GM19035 (cell line): ENCODE data around the gene SLC38A7.
"Not testable (repeated sequence)": the region's sequence is repeated elsewhere in the genome, so short reads cannot be mapped to it uniquely, and the experiment has no call there.

Experiments used
- ATAC-seq: cut with Tn5 transposase; IDR thresholded peaks from one replicate; pipeline ENCODE4 v1.9.1; 2021; ENCODE audit not compliant: unreplicated experiment

SLC38A7 gene

GRCh38 chr16:58684354-58685083, at the start of gene SLC38A7:
Gene SLC38A7, minus strand, starts transcription at chr16:58684770. Its CDS starts 4,644 bp downstream, at chr16:58680126.
- ATAC-seq, result peak; percentile 99

- peak; percentile 93 for ATAC-seq
These were observed 49.3 kb upstream of the SLC38A7 start, which contains the start of gene GOT2 for GRCh38 chr16:58733671-58734458. Gene GOT2, minus strand, starts transcription at chr16:58734316. Its CDS starts 88 bp downstream, at chr16:58734228.

GRCh38 chr16:58733248-58733670, 48.7 kb upstream of the SLC38A7 start:
- no peak for ATAC-seq

GRCh38 chr16:58732545-58733247, 48.1 kb upstream of the SLC38A7 start:
- ATAC-seq, result peak; percentile 36

GRCh38 chr16:58730724-58731370, 46.3 kb upstream of the SLC38A7 start:
- ATAC-seq, result no peak

GRCh38 chr16:58727796-58728568, 43.4 kb upstream of the SLC38A7 start:
- no peak for ATAC-seq

GRCh38 chr16:58727028-58727781, 42.6 kb upstream of the SLC38A7 start:
- ATAC-seq, result no peak

- no peak for ATAC-seq
These were observed 38.5 kb upstream of the SLC38A7 start for GRCh38 chr16:58723109-58723508.

GRCh38 chr16:58717994-58718393, 33.4 kb upstream of the SLC38A7 start:
- no peak for ATAC-seq

GRCh38 chr16:58716468-58716867, 31.9 kb upstream of the SLC38A7 start:
- no peak for ATAC-seq

- no peak for ATAC-seq
These were observed 29.2 kb upstream of the SLC38A7 start for GRCh38 chr16:58713742-58714141.

GRCh38 chr16:58709333-58709732, 24.8 kb upstream of the SLC38A7 start:
- no peak for ATAC-seq

GRCh38 chr16:58699151-58699550, 14.6 kb upstream of the SLC38A7 start:
- ATAC-seq, result no peak

GRCh38 chr16:58695368-58695767, 10.8 kb upstream of the SLC38A7 start:
- ATAC-seq, result no peak

- ATAC-seq, result no peak
These were observed 7.9 kb upstream of the SLC38A7 start for GRCh38 chr16:58692450-58692849.

GRCh38 chr16:58686985-58687706, 2.6 kb upstream of the SLC38A7 start:
- not testable (repeated sequence) for ATAC-seq

GRCh38 chr16:58685084-58685449, 497 bp upstream of the SLC38A7 start:
- no peak for ATAC-seq

- no peak for ATAC-seq
These were observed 593 bp downstream of the SLC38A7 start for GRCh38 chr16:58684001-58684353.

GRCh38 chr16:58679763-58680162, 4.8 kb downstream of the SLC38A7 start:
- ATAC-seq, result no peak
